ENCODE measurements around the gene PLEKHN1.
"Not testable (repeated sequence)": the region's sequence is repeated elsewhere in the genome, so short reads cannot be mapped to it uniquely, and the experiment has no call there.

The PLEKHN1 gene

GRCh38 chr1:963746-964525 lies 2.3 kb upstream of the PLEKHN1 start:
- no peak for DNase-seq

GRCh38 chr1:964691-965525 lies 1.4 kb upstream of the PLEKHN1 start:
- DNase-seq: no peak

DNA sequence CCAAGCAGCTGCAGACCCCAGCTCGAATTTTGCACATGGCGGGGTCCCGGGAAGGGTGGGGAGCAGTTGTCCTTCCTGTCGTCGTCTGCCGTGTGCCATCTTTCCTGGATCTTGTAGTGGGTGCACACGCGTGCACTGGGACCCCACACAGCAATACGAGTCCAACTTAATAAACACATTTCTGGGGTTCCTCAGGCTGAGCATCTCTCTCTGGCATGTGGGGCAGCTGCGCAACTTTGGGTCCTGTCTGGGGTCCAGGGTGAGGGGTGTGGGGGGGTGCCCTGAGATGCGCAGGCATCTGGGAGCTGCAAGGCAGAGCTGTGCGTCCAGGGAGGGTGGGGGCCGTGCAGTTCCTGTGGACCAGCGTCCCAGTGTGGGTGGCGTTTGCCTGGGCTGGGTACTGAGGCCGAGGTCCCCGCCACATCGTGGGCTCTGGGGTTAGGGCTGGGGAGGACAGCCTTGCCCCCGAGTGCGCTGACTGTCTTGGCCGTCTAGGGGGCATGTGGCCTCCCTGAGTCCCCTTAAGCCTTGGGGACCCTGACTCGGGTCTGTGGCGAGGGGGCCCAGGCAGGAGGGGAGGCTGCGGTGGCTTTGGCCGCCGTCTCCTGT lies 652 bp upstream of the PLEKHN1 start:
- DNase-seq: no peak

DNA sequence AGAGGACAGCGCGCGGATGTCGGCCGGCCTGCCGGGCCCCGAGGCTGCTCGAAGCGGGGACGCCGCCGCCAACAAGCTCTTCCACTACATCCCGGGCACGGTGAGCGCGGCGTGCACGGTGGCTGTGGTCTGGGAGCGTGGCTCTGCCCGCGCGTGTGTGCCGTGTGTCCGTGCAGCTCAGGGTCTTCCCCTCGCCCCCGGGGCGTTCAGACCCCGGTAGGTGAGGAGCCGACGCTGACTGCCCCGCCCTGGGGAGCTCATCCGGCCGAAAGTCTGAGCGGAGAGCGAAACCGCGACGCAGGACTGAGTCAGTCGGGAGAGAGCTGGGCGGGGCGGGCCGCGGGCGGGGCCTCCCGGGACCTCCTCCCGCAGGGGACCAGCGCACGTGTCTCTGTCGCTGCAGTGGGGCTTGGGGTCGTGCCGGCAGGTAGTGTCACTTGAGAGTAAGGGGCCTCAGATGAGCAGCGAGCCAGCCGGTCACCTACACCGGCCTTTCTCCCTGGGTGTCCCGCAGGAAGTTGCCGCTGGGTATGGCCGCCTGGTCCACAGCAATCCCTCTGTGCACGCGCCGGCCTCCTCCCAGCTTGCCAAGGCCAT lies 520 bp downstream of the PLEKHN1 start:
- peak; percentile 83 for DNase-seq

DNA sequence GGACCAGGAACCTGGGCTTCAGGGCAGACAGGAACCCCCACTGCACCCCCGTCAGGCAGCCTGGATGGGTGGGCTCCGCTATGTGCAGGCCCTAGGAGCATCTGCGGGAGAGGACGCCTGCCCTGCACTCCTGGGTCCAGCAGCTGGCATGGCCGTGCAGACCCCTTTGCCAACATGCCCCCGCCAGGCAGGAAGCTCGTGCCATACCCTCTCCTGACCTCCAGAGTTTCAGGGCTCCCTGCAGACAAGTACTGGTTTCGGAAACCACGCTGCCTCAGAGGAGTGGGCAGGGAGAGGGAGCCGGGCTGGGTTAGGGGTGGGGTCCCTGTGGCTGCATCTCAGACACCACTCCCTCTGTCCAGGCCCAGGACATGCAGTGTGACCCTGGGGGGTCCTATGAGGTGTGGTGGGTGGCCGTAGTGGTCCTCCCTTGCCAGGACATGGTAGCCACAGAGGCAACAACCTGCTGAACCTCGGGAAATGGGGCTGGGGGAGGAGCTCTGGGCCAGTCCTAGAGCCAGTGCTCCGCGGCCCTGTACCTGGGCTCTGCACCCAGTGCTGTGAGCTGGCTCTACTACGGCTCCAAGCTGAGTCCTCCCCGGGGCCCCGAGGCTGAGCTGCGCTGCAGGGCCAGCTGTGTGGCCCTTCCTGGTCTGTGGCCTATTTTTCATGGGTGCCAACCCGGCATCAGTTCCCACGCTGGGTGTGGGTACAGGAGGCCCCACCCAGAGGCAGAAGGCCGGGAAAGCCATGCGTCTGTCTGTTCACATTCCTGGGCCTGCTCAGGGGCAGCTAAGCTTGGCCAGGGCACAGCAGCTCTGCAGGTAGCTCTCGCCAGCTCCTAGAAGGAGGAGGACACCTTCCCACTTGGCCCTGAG lies 1.4 kb downstream of the PLEKHN1 start:
- DNase-seq: no peak

DNA sequence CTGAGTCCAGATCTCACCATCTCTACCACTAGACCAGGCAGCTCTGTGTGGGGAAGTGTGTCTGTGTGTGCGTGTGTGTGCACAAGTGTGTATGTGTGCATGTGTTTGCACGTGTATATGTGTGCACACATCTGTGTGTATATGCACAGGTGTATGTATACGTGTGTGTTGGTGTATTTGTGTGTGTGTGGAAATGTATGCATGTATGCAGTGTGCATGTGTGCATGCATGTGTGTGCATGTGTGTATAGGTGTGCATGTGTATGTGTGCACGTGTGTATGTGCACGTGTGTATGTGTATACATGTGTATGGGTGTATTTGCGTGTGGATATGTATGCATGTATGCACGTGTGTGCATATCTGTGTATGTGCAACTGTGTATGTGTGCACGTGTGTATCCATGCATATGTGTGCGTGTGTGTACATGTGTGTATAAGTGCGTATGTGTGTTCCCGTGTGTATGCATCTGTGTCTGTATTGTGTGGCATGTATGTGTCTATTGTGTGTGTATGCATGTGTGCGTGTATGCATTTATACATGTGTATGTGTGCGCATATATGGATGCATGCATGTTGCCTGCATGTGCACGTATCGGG lies 3.1 kb downstream of the PLEKHN1 start:
- no peak for DNase-seq

DNA sequence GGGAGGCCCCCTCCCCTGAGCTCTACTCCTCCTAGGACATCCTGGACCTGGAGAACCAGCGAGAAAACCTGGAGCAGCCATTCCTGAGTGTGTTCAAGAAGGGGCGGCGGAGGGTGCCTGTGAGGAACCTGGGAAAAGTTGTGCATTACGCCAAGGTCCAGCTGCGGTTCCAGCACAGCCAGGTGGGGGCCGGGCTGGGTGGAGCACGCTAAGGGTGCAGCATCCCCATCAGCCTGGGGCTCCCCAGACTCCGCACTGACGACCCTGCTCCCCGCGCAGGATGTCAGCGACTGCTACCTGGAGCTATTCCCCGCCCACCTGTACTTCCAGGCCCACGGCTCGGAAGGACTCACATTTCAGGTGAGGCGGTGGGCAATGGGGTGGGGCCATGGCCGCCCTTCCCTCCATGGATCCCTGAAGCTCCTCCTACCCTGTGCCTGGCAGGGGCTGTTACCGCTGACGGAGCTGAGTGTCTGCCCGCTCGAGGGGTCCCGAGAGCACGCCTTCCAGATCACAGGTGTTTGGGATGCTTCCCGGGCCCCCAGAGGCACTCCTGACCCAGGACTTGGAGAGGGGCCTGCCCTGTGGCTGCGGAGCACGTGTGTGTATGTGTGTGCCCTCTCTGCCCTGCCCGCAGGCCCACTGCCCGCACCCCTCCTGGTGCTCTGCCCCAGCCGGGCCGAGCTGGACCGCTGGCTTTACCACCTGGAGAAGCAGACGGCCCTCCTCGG lies 4.1 kb downstream of the PLEKHN1 start:
- DNase-seq: no peak

DNA sequence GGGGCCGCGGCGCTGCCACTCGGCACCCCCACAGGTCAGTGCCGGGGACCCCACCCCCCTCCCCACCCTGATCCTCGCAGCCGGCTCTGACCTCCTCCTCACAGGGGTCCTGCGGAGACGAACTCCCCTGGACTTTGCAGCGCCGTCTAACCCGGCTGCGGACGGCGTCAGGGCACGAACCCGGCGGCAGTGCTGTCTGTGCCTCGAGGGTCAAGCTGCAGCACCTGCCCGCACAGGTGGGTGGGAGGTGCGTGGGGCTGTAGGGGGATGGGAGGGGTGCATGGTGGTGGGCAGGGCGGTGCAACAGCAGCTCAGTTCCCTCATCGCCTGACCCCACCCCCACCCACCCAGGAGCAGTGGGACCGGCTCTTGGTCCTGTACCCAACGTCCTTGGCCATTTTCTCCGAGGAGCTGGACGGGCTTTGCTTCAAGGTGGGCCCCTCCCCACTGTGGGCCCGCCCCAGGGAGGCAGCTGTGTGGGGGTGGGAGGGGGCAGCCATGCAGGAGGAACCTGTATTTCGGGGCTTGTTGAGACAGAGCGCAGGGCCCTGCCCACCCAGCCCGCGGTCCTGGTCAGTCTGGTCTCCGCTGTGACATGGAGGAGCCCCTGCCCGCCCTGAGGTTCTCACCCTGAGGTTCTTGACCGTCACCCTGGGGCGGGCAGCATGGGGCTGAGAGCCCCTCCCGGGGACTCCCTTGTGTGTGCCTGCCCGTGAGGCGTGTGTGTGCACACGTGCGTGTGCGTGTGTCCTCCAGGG lies 4.9 kb downstream of the PLEKHN1 start:
- DNase-seq: no peak

GRCh38 chr1:971751-972506 lies 5.6 kb downstream of the PLEKHN1 start:
- DNase-seq: no peak

- DNase-seq: no peak
Observed at GRCh38 chr1:972726-973458, 6.6 kb downstream of the PLEKHN1 start.

DNA sequence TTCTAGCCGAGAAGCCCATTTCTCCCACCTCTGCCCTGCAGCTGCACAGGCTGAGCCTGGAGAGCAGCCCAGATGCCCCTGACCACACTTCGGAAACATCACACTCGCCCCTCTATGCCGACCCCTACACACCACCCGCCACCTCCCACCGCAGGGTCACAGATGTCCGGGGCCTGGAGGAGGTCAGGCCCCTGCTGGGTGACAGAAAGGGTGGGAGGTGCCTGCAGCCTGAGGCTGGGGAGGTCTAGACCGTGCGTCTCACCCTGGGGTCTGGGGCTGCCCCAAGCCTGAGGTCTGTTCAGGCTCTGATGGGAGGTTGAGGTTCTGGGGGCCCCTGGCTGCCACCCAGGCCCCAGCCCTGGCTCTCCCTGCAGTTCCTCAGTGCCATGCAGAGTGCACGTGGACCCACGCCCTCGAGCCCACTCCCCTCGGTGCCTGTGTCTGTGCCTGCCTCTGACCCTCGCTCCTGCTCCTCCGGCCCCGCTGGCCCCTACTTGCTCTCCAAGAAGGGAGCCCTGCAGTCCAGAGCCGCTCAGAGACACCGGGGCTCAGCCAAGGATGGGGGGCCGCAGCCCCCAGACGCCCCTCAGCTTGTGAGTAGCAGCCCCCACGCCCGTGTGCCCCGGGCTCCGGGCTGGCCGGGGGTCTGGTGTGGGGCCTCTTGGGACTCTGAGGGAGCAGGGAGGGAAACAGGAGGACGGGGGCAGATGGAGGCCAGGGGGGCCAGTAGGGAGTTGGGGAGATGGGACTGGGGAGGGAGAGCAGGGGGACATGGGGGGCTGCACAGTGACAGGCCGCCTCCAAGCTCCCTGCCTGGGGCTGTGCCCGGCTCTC lies 7.4 kb downstream of the PLEKHN1 start:
- no peak for DNase-seq

- DNase-seq: no peak
Observed at GRCh38 chr1:974293-974640, 8.0 kb downstream of the PLEKHN1 start.

DNA sequence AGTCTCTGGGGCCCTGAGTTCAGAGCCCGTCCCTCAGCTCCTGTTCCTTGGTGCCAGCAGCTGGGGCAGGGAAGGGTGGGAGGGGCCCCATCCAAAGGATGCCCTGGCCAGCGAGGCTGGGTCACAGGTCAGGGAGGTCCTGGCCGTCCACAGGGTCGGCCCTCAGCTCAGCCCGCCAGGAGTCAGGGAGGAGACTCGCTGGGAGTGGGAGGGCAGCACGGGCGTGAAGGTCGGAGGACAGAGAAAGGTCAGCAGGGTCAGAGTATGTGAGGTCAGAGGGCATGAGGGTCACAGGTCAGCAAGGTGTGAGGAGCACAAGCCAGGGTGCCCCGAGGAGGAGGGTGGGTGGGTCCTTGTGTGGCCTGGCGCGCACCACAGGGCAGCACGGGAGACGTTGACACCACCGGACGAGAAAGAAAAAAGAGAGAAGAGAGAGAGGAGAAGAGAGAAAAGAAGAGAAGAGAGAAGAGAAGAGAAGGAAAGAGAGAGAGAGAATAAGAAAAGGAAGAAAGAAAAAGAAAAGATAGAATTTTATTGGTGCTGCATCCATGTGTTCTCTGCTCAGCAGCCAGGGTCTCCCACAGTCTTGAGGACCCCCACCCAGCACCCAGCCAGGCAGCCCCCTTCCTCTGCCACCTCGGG lies 8.5 kb downstream of the PLEKHN1 start:
- DNase-seq: no peak

DNA sequence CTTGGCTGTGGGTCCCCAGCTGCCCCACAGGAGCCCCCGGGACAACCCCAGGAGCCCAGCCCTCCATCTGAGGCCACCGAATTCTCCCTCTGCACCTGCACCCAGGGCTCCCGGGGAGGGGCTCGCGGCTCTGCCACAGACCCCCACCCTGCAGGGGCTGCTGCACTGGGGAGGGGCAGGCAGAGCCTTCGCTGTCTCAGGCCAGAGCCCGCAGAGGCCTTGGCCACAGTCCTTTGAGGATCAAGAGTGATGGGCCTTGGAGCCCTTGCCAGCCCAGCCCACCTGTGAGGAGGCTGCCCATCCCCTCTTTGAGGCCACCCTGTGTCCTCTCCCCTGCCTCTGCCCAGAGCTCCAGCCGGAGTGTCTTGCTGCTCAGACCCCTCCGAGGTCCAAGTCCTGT lies 9.1 kb downstream of the PLEKHN1 start:
- no peak for DNase-seq

DNA sequence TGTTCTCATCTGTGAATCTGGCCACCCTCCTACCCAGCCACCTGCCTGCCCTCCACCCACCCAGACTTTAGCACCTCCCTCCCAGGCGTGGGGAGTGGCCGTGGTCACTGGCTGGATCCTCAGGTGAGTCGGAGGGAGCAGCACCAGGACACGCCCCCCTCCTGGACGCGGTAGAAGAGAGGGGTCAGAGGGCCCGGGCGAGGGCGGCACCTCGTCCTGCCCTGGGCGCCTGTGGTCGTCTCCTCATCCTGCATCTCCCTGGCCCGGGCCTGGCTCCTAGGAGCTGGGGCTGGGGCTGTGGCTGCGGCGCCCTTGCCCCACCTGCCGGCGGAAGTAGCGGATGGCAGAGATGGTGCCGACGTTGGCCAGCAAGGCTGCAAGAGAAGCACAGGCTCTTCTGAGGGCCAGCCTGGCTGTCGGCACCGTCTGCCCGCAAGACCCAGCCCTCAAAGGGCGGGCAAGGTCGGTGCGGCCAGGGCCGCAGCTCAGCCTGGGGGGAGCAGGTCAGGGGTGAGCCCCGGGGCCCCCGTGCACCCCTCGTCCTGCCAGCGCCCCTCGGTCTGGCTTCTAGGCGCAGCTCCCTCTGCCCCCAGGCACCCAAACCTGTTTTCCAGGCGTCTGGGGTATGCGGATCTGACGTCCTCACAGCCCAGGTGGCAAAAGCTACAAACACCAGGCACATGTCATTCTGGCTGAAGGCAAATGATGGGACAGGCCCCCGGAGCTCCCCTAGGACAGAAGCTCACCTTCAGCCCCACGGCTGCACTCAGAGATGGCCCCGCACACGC lies 9.8 kb downstream of the PLEKHN1 start:
- peak; percentile 80 for DNase-seq

DNA sequence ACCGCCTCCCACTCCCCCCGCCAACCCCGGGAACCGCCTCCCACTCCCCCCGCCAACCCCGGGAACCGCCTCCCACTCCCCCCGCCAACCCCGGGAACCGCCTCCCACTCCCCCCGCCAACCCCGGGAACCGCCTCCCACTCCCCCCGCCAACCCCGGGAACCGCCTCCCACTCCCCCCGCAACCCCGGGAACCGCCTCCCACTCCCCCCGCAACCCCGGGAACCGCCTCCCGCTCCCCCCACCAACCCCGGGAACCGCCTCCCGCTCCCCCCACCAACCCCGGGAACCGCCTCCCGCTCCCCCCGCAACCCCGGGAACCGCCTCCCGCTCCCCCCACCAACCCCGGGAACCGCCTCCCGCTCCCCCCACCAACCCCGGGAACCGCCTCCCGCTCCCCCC lies 10.5 kb downstream of the PLEKHN1 start:
- not testable (repeated sequence) for DNase-seq

Data from activated T-cell treated with anti-CD3 and anti-CD28 coated beads, Interleukin-2, amount 50 U/mL, for 1 hour (primary cell).